PC-9 (cell line): ENCODE results near the gene ZNF628. TPM values are rescaled to one million over a fixed set of nuclear protein-coding genes. Genes with fewer than 3 reads are reported as not detected.

Experiments
- BruUV-seq: library from RNA; stranded (reverse); fragments of 400-500 nt; replicated peaks from 2 replicates; lab custom pipeline; 2021; lab: Mats Ljungman, UMichigan
- CTCF ChIA-PET: fragments of 300-600 bp; sonication (Branson Sonifier 250); formaldehyde crosslinking; loops from one replicate; lab custom pipeline; 2022; ENCODE audit warnings: antibody characterized with exemption; lab: Charles Lee
- POLR2A ChIA-PET: fragments of 300-600 bp; sonication (Branson Sonifier 250); formaldehyde crosslinking; loops from one replicate; lab custom pipeline; 2022; ENCODE audit warnings: antibody characterized with exemption; ENCODE audit not compliant: unreplicated experiment; lab: Charles Lee
- DNase-seq, 2 experiments: peaks; one replicate each; pipeline versions ENCODE4 v3.0.0 to v3.0.0-alpha.2; 2015 to 2022; ENCODE audit warnings: mixed read lengths in 1 of 2
- H2AFZ ChIP-seq: fragments of 200-600 bp; sonication (generic); 2 replicates; pipeline ENCODE4 v1.8.1; 2017; ENCODE audit warnings: antibody characterized with exemption
- H3F3A ChIP-seq: fragments of 200-600 bp; sonication (generic); 2 replicates; pipeline ENCODE4 v1.8.1; 2017; ENCODE audit warnings: antibody characterized with exemption, mild to moderate bottlenecking, low read depth; ENCODE audit not compliant: insufficient read depth
- H3K27ac ChIP-seq: fragments of 200-600 bp; sonication (generic); 2 replicates; pipeline ENCODE4 v1.6.1; 2016; ENCODE audit warnings: mixed run types
- H3K27me3 ChIP-seq: fragments of 200-600 bp; sonication (generic); 2 replicates; pipeline ENCODE4 v1.6.1; 2016; ENCODE audit warnings: low read depth, mixed run types; ENCODE audit not compliant: insufficient read depth
- H3K36me3 ChIP-seq: fragments of 200-600 bp; sonication (generic); 2 replicates; pipeline ENCODE4 v1.6.1; 2016; ENCODE audit warnings: low read depth, mixed run types
- H3K4me1 ChIP-seq: fragments of 200-600 bp; sonication (generic); replicated peaks from 2 replicates; pipeline ENCODE4 v1.6.1; 2016; ENCODE audit warnings: mixed run types; ENCODE audit not compliant: insufficient read depth
- H3K4me2 ChIP-seq: fragments of 200-600 bp; sonication (generic); 2 replicates; pipeline ENCODE4 v1.6.1; 2017; ENCODE audit warnings: mixed run types
- H3K4me3 ChIP-seq: fragments of 200-600 bp; sonication (generic); 2 replicates; pipeline ENCODE4 v1.6.1; 2016; ENCODE audit warnings: mixed run types
- H3K79me2 ChIP-seq: fragments of 200-600 bp; sonication (generic); 2 replicates; pipeline ENCODE4 v1.6.1; 2017; ENCODE audit warnings: low read depth, mixed run types
- H3K9me2 ChIP-seq: fragments of 200-600 bp; sonication (generic); 2 replicates; pipeline ENCODE4 v1.8.1; 2017; ENCODE audit warnings: mild to moderate bottlenecking; ENCODE audit not compliant: insufficient read depth
- H3K9me3 ChIP-seq: fragments of 200-600 bp; sonication (generic); 2 replicates; pipeline ENCODE4 v1.8.1; 2016; ENCODE audit warnings: low read depth; ENCODE audit not compliant: insufficient read depth
- H4K20me1 ChIP-seq: fragments of 200-600 bp; sonication (generic); 2 replicates; pipeline ENCODE4 v1.8.1; 2017; ENCODE audit not compliant: insufficient read depth
- EZH2 ChIP-seq: fragments of 200-600 bp; sonication (generic); IDR thresholded peaks from 2 replicates; pipeline ENCODE4 v1.8.0; 2017; ENCODE audit warnings: antibody characterized with exemption, low read depth
- intact Hi-C: fragments of 100-400 bp; cut with micrococcal nuclease; formaldehyde crosslinking; loops from one replicate; pipeline ENCODE4 v1.10.0; 2022; ENCODE audit not compliant: unreplicated experiment
- total RNA-seq: library from RNA; stranded (reverse); gene quantifications from 2 replicates; pipeline ENCODE4 v1.2.3, GENCODE V29; 2021
- TF ChIP-seq, protein P1 (sequence below): fragments of 200-600 bp; sonication (generic); conservative IDR thresholded peaks from 2 replicates; pipeline ENCODE4 v1.6.1; 2017; ENCODE audit warnings: mixed run types, antibody characterized with exemption, mild to moderate bottlenecking, moderate library complexity

The ZNF628 gene
- total RNA-seq, 1 experiment from 2014 or later: 19.3 TPM

DNA sequence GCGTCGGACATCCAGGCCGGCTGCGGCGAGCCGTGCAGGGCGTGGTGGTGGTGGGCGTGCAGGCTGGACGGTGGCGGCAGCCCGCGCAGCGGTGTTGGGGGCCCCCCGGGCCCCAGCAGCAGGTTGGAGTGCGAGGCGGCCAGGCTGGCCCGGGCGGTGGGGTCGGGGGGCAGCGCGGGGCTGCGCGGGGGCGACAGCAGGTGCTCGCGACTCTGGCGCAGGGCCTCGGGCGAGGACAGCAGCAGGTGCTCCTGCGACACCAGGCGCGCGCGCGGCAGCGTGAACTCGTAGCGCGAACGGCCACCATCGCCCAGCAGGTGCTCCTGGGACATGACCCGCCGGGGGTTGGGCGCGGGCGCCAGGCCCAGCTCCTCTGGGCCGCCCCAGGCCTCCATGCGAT lies 43.1 kb upstream of the ZNF628 start:
- no peaks in the 10 kb centered on the region for H3K9me3 ChIP-seq
- no TSS peak for BruUV-seq

DNA sequence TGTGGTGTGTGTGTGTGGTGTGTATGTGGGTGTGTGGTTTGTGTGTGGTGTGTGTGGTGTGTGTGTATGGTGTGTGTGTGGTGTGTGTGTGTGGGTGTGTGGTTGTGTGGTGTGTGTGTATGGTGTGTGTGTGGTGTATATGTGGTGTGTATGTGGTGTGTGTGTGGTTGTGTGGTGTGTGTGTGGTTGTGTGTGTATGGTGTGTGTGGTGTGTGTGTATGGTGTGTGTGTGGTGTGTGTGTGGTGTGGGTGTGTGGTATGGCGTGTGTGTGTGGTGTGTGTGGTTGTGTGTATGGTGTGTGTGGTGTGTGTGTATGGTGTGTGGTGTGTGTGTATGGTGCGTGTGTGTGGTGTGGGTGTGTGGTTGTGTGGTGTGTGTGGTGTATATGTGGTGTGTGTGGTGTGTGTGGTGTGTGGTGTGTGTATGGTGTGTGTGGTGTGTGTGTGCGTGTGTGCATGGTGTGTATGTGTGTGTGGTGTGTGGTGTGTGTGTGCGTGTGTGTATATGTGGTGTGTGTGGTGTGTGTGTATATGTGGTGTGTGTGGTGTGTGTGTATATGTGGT lies 42.0 kb upstream of the ZNF628 start:
- Histone ChIP-seq H3K4me1 (no peaks in the 10 kb centered on the region), H4K20me1 (no peaks in the 10 kb centered on the region), H3K9me2 (no peaks in the 10 kb centered on the region), H3K9me3 (no peaks in the 10 kb centered on the region), H3K79me2 (no peaks in the 10 kb centered on the region), H3K27ac (no peak overlapping the region), H3K36me3 (no peaks in the 10 kb centered on the region), H2AFZ (no peak overlapping the region), H3K4me2 (no peak overlapping the region), H3K4me3 (no peak overlapping the region), H3F3A (peaks cover 20% of the 10 kb centered on the region; the same call in 1 of the 2 replicates), H3K27me3 (peaks cover 19% of the 10 kb centered on the region)
- TF ChIP-seq, protein P1, sequence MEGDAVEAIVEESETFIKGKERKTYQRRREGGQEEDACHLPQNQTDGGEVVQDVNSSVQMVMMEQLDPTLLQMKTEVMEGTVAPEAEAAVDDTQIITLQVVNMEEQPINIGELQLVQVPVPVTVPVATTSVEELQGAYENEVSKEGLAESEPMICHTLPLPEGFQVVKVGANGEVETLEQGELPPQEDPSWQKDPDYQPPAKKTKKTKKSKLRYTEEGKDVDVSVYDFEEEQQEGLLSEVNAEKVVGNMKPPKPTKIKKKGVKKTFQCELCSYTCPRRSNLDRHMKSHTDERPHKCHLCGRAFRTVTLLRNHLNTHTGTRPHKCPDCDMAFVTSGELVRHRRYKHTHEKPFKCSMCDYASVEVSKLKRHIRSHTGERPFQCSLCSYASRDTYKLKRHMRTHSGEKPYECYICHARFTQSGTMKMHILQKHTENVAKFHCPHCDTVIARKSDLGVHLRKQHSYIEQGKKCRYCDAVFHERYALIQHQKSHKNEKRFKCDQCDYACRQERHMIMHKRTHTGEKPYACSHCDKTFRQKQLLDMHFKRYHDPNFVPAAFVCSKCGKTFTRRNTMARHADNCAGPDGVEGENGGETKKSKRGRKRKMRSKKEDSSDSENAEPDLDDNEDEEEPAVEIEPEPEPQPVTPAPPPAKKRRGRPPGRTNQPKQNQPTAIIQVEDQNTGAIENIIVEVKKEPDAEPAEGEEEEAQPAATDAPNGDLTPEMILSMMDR: no peak
- no peak for TF ChIP-seq EZH2
- ChIA-PET POLR2A (no interaction called here), CTCF (no interaction called here)
- BruUV-seq: no TSS peak
- DNase-seq: no peak
- intact Hi-C loops: no loop called here

More for the DNA sequence above, 43.1 kb upstream of the ZNF628 start:
- TF ChIP-seq EZH2: no peak
- TF ChIP-seq, protein P1: no peak
- no peaks in the 10 kb centered on the region for H3K79me2 ChIP-seq
- no peaks in the 10 kb centered on the region for H4K20me1 ChIP-seq
- no peaks in the 10 kb centered on the region for H3K9me2 ChIP-seq
- H3K4me1 ChIP-seq: no peaks in the 10 kb centered on the region
- H3F3A ChIP-seq: peaks cover 18% of the 10 kb centered on the region; the same call in 1 of the 2 replicates
- no peak overlapping the region for H3K4me3 ChIP-seq
- intact Hi-C loops: no loop called here
- H3K27me3 ChIP-seq: peaks cover 29% of the 10 kb centered on the region
- no peak overlapping the region for H3K4me2 ChIP-seq
- no peaks in the 10 kb centered on the region for H3K36me3 ChIP-seq
- H3K27ac ChIP-seq: no peak overlapping the region
- ChIA-PET CTCF (no interaction called here), POLR2A (no interaction called here)
- no peak overlapping the region for H2AFZ ChIP-seq
- DNase-seq: no peak

DNA sequence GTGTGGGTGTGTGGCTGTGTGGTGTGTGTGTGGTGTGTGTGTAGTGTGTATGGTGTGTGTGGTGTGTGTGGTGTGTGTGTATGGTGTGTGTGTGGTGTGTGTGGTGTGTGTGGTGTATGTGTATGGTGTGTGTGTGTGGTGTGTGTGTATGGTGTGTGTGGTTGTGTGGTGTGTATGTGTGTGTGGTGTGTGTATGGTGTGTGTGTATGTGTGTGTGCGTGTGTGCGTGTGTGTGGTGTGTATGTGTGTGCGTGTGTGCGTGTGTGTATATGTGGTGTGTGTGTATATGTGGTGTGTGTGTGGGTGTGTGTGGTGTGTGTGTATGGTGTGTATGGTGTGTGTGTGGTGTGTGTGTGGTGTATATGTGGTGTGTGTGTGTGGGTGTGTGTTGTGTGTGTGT lies 41.4 kb upstream of the ZNF628 start:
- no TSS peak for BruUV-seq
- H3K27ac ChIP-seq: no peak overlapping the region
- H3K9me3 ChIP-seq: no peaks in the 10 kb centered on the region
- H4K20me1 ChIP-seq: no peaks in the 10 kb centered on the region; the same call in 1 of the 2 replicates
- H3K27me3 ChIP-seq: peaks cover 13% of the 10 kb centered on the region
- H3K9me2 ChIP-seq: no peaks in the 10 kb centered on the region
- no peaks in the 10 kb centered on the region for H3K4me1 ChIP-seq
- no peaks in the 10 kb centered on the region for H3K79me2 ChIP-seq
- peaks cover 23% of the 10 kb centered on the region for H3F3A ChIP-seq
- POLR2A ChIA-PET: no interaction called here
- no peaks in the 10 kb centered on the region for H3K36me3 ChIP-seq
- no peak for DNase-seq
- H3K4me2 ChIP-seq: no peak overlapping the region
- intact Hi-C loops: no loop called here
- TF ChIP-seq, protein P1: no peak
- no peak for TF ChIP-seq EZH2
- CTCF ChIA-PET: no interaction called here
- H3K4me3 ChIP-seq: no peak overlapping the region
- H2AFZ ChIP-seq: no peak overlapping the region
